ENCODE measurements around the gene GRB2.

DNA sequence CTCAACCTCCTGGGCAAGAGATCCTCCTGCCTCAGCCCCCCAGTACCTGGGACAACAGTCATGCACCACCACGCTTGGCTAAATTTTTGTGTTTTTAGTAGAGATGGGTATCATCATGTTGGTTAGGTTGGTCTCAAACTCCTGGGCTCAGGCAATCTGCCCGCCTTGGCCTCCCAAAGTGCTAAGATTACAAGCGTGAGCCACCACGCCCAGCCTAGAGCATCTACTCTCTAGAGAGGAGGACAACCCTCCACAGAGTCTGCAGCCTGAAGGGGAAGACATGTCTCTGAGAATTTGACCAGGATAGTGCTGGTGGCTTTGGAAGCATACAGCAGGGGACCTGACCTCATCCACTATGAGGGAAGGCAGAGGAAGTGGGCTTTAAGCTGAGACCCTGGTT, 4.7 kb upstream of the GRB2 start:
- TF ChIP-seq CTCF (IDR thresholded peaks at IDR 0.05) = no peak
- TF ChIP-seq POLR2AphosphoS5 (IDR thresholded peaks at IDR 0.05) = no peak
- no peak for TF ChIP-seq POLR2A (IDR thresholded peaks at IDR 0.05)

All from upper lobe of left lung (tissue), 4 donors.